ENCODE data around the gene EPHB6.
A peak's percentile ranks its signal among the peaks of the same experiment; 100 is the strongest.

EPHB6 gene

DNA sequence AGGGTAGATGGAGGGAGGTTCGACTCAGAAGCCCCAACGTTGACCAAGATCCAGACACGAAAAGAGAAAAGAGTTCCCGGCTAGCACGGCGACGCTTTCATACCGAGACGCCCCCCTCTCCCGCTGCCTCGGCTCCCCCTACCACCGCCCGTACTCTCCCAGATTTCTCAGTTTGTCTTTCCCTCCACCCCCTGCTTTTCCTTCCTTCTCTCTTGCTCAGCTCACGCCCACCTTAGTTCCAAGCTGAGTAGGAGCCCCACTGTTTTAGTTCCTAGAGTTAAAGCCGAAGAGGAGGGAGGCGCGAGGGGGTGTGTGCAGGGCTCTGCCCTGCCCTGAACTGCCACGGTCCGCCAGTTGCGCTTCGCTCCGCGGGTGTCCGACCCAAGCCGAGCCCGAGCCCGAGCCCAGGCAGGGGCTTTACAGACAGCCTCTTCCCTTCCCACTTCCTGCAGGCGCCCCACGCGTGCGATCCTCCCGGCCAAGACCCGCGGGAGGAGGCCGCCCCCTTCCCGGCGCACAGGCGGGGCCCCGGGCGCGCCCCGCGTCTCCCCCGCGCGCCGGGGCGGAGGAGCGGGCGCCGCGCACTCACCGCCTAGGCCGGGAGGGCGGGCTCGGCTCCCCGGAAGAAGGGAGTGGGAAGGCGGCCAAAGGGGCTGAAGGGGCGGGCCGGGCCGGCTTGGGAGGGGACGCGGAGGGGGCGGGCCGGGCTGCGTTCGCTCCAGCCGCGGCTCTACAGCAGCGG lies at the start of gene EPHB6:
Gene EPHB6, plus strand, starts transcription at position 705 of the 742 bp plus-strand sequence. CDS start 8,152 bp downstream, outside the sequence.
- DNase-seq = peak in 2 of 3 experiments; percentile 57 to 58

- DNase-seq = no peak
Measured at GRCh38 chr7:142805350-142806021, 49.4 kb upstream of the EPHB6 start.

- DNase-seq = no peak
Measured at GRCh38 chr7:142806022-142806356, 48.9 kb upstream of the EPHB6 start.

DNA sequence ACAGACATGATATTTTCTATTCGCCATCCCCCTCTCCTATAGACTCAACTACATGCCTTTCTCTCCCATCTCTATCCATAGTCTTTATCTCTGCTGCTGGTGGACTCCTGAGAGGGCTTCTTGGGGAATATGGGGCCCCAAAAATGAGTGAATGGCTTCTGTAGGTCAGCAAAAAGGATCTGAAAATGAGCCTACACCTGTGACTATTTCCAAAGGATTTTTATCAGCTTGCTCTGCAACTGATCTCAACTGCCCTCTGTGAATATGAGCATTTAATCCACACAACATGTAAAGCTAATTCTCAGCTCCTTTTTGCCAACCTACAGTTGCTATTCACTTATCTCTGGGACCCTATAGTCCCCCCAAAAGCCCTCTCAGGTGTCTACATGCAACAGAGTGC lies 47.9 kb upstream of the EPHB6 start:
- no peak for DNase-seq

DNA sequence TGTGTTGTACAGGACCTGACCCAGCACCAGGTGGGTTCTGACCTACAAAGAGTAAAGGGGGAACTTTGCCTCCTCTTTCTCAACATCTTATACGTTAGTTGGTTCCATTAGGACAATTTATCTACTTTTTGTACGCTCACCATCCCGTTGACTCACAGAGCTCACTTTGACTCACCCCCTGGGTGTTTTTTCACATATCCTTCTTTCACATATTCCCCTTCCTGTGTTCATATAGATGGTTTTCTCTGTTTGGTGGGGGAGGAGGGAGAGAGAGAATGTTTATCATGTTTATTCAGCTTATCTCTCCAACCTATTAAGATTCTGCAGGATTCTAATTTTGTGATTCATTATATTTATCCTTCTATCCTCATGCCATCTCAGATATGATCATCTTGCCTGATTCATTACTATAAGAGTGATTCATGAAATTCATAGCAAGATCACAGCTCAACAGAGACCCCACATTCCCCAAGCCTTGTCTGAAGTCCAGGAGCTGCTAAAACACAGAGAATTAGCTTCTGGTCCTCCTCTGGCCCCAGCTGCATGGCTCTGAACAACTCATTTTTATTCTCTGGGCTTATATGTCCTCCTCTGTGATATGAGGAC lies 46.9 kb upstream of the EPHB6 start:
- DNase-seq = no peak

- no peak for DNase-seq
Measured at GRCh38 chr7:142808461-142808801, 46.4 kb upstream of the EPHB6 start.

GRCh38 chr7:142808802-142809583 lies 45.9 kb upstream of the EPHB6 start:
- no peak for DNase-seq

DNA sequence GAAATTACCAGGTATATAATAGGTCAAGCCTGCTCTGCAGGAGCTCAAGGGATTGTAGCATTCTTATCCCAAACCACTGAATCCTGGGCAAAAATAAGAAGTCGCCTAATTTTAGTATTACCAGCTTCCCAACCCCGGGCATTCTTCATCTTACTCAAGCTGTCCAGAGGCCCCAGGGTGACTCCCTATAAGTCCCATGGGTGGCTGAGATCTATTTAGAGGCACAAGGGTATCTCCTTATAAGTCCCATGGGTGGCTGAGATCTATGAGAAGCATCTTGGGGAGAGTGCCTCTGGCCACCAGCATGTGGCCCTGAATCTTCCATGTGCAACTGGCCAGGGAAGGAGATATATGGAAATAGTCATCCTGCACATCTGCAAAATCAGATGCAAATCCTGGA lies 45.2 kb upstream of the EPHB6 start:
- no peak for DNase-seq

- DNase-seq = peak; percentile 26 to 67 (median 51)
Measured at GRCh38 chr7:142811154-142811737, 43.6 kb upstream of the EPHB6 start.

- peak in 1 of 3 experiments; percentile 58 for DNase-seq
Measured at GRCh38 chr7:142812437-142813215, 42.2 kb upstream of the EPHB6 start.

GRCh38 chr7:142813226-142813625 lies 41.6 kb upstream of the EPHB6 start:
- DNase-seq = no peak

DNA sequence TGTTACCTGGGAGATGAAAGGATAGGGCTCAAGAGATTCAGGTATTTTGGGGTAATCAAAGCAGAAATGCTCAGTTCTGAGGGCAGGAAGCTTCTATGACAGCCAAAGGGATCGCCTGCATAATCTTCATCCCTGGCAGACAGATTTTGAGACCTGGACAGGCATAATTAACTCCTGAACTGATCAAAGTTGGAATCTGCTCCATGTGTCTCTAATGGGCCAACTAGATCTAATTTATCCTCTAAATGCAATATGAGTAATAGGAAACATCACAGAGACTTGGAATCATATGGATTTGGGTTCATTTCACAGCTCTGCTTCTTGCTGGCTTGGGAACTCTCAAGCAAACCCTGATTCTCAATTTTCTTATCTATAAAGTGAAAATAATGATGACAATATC lies 41.2 kb upstream of the EPHB6 start:
- DNase-seq = no peak

DNA sequence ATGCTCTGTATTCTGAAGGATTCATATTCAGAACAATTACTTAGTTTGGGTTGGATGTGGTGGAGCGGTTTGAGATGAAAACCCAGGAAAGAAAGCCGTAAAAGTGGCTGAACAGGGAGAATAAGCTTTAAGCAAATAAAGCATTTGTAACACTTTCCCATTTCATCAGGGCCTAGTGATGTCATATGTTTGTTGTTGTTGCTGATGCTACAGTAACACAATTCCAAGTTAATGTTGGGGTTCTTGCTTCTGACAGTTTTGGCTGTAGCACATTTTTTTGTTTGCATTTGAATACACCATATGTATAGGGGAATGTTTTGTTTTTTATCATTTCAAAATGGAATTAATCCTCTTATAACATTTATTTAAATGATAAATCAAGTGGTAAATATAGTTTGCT lies 40.4 kb upstream of the EPHB6 start:
- DNase-seq = no peak

- no peak for DNase-seq
Measured at GRCh38 chr7:142815134-142815533, 39.7 kb upstream of the EPHB6 start.

DNA sequence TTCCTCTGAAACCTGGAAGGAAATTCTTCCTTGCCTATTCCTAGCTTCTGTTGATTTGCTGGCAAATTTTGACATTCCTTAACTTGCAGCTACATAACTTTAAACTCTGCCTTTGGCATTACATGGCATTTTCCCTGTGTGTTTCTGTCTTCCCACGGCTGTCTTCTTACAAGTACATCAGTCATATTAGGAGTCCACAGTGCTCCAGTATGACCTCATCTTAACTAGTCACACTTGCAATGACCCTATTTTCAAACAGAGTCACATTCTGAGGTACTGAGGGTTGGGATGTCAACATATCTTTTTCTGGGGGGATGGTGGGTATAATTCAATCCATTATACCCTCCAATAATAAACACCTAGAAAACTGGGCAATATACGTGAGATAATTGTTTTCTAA lies 37.4 kb upstream of the EPHB6 start:
- DNase-seq = no peak

DNA sequence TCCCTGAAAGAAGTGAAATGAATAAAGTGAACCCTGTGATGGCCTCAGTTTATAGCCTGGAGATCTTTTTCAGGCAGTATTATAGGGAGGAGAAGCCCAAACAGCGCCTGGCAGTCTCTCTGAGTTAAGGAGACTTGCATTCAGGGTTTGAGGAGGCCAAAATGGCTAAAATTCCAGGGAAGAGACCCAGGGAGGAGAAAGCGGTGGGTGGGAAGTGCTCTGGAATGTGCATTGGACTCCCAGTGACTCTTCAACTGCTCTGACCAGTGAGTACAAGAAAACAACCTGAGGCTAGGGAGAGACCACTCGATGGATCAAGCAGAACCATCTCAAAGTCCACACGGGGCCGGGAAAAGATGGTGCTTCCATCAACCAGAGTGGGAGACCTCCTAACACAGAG lies 35.3 kb upstream of the EPHB6 start:
- DNase-seq = no peak

DNA sequence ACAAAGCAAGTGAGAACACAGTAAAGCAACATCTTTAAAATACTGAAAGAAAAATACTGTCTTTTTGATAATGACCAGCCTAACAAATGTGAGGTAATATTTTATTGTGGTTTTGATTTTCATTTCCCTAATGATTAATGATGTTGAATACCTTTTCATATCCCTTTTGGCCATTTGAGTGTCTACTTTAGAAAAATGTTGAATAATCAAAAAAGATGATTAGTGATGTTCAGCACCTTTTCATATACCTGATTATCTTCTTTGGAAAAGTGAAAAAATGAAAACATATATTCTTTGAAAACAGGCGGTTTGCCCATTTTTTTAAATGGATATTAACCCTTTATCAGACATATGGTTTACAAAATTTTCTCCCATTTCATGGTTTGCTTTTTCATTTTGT lies 32.2 kb upstream of the EPHB6 start:
- DNase-seq = no peak

DNA sequence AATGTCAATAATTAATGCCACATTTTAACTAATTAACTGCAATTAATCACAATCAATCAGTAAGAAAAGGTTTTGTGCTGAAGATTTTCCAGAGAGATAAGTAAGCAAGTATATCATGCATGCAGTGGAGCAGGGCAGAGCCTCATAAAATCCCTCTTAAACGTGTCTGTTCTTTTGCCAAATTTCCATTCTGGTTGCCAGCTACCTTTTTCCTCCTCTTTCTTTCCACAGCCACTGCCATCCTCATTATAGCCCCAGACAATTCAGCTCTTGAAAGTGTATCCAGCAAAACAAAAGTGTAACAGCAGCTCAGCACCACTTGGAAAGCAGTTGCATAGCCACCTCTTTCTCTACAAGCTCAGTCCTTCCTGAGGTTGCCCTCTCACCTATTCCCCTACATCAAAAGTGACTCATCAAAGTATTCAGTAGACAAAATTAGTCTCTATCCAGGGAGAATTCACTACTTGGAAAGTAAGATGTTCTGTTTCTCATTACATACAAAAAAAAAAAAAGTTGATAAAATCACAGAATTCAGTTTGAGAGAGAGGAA lies 26.9 kb upstream of the EPHB6 start:
- no peak for DNase-seq

DNA sequence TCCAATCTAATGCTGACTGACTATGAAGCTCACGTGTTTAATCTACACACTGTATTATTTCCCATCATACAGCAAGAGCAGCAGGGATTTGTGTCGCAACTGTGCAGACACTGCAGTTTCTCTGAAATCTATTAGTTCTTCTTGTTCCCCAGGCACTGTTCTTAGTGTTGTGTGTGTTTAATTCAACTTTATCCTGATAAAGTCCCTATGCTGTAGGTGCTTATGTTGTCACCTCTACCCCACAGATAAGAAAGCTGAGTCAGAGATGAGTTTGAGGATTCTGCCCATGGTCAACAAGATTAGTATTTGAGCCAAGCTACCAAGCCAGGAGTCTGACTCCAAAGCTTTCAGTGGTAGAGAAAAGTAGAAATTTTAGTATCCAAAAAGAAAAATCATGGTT lies 22.5 kb upstream of the EPHB6 start:
- DNase-seq = no peak

- no peak for DNase-seq
Measured at GRCh38 chr7:142833174-142834048, 21.5 kb upstream of the EPHB6 start.

DNA sequence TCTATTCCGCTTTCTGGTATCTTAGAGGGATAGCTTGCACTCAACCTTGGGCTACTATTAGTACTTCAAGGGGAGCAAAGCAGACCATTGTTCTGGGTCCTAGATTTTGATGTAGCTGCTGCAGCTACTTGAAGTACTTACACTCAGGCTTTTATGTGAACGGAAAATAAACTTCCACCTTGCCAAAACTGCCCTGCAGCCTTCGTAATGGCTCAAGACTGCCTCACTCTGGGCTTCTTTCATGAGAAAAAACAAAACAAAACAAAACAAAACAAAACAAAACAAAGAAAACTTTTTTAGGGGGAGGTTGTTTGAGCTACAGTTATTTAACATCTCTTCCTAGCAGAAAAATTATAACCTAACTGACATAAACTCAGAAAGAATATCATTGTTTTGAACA lies 19.4 kb upstream of the EPHB6 start:
- no peak for DNase-seq
